Neuron (in vitro differentiated cells): ENCODE results near the gene DCAF11.

Experiments
- H2AFZ ChIP-seq: one replicate; pipeline ENCODE4 v1.6.1; 2013; ENCODE audit warnings: low read depth, mild to moderate bottlenecking, inconsistent platforms, low read length, moderate library complexity
- H3K27me3 ChIP-seq: one replicate; pipeline ENCODE4 v1.6.1; 2013; ENCODE audit warnings: low read length; ENCODE audit not compliant: insufficient read depth
- H3K36me3 ChIP-seq: one replicate; pipeline ENCODE4 v1.6.1; 2013; ENCODE audit warnings: low read length; ENCODE audit not compliant: insufficient read depth
- H3K4me1 ChIP-seq: one replicate; pipeline ENCODE4 v1.6.1; 2013; ENCODE audit warnings: low read length; ENCODE audit not compliant: insufficient read depth
- H3K4me3 ChIP-seq: 2 replicates; pipeline ENCODE4 v1.5.1; 2013; ENCODE audit warnings: mild to moderate bottlenecking, low read length, moderate library complexity
- H3K9me3 ChIP-seq: one replicate; pipeline ENCODE4 v1.6.1; 2013; ENCODE audit warnings: low read length

DCAF11 gene

GRCh38 chr14:24137529-24138395, 23.2 kb downstream of the DCAF11 start:
- Histone ChIP-seq H3K4me1 (peaks cover 18% of the 10 kb centered on the region), H3K9me3 (no peaks in the 10 kb centered on the region), H3K36me3 (peaks cover 19% of the 10 kb centered on the region), H3K27me3 (no peaks in the 10 kb centered on the region), H3K4me3 (no peak overlapping the region), H2AFZ (no peak overlapping the region)

- H3K9me3 ChIP-seq: no peaks in the 10 kb centered on the region
- peaks cover 18% of the 10 kb centered on the region for H3K4me1 ChIP-seq
- no peak overlapping the region for H3K4me3 ChIP-seq
- H3K36me3 ChIP-seq: peaks cover 22% of the 10 kb centered on the region
- no peaks in the 10 kb centered on the region for H3K27me3 ChIP-seq
- no peak overlapping the region for H2AFZ ChIP-seq
Measured at GRCh38 chr14:24138396-24139271, 24.1 kb downstream of the DCAF11 start.

GRCh38 chr14:24139272-24139934, 24.8 kb downstream of the DCAF11 start:
- Histone ChIP-seq H3K27me3 (no peaks in the 10 kb centered on the region), H3K4me3 (peak overlapping the region; percentile 63), H3K9me3 (no peaks in the 10 kb centered on the region), H2AFZ (no peak overlapping the region), H3K36me3 (peaks cover 29% of the 10 kb centered on the region), H3K4me1 (peaks cover 18% of the 10 kb centered on the region)

- Histone ChIP-seq H3K9me3 (no peaks in the 10 kb centered on the region), H3K4me3 (peak within 1 kb of the TSS; percentile 63), H3K36me3 (peaks cover 34% of the 10 kb centered on the region), H3K27me3 (no peaks in the 10 kb centered on the region), H3K4me1 (peaks cover 28% of the 10 kb centered on the region), H2AFZ (peak within 1 kb of the TSS; percentile 1)
Measured at GRCh38 chr14:24141097-24141880, 26.7 kb downstream of the DCAF11 start, which contains the start of gene EMC9. Gene EMC9 (minus strand): TSS chr14:24141591. CDS start chr14:24141304, 287 bp downstream.

- Histone ChIP-seq H3K36me3 (peaks cover 28% of the 10 kb centered on the region), H3K9me3 (no peaks in the 10 kb centered on the region), H3K4me1 (peaks cover 30% of the 10 kb centered on the region), H3K4me3 (no peak overlapping the region), H2AFZ (no peak overlapping the region), H3K27me3 (no peaks in the 10 kb centered on the region)
Measured at GRCh38 chr14:24143511-24143910, 28.9 kb downstream of the DCAF11 start.

- H3K9me3 ChIP-seq: no peaks in the 10 kb centered on the region
- H3K4me3 ChIP-seq: no peak overlapping the region
- H3K4me1 ChIP-seq: peaks cover 30% of the 10 kb centered on the region
- no peak overlapping the region for H2AFZ ChIP-seq
- H3K36me3 ChIP-seq: peaks cover 26% of the 10 kb centered on the region
- no peaks in the 10 kb centered on the region for H3K27me3 ChIP-seq
Measured at GRCh38 chr14:24144451-24144850, 29.9 kb downstream of the DCAF11 start.

GRCh38 chr14:24145219-24145618, 30.6 kb downstream of the DCAF11 start:
- Histone ChIP-seq H3K4me3 (peak overlapping the region; percentile 66), H3K9me3 (no peaks in the 10 kb centered on the region), H2AFZ (no peak overlapping the region), H3K4me1 (peaks cover 25% of the 10 kb centered on the region), H3K36me3 (peaks cover 31% of the 10 kb centered on the region), H3K27me3 (no peaks in the 10 kb centered on the region)

- Histone ChIP-seq H3K27me3 (no peaks in the 10 kb centered on the region), H2AFZ (no peak overlapping the region), H3K36me3 (peaks cover 37% of the 10 kb centered on the region), H3K4me1 (peaks cover 25% of the 10 kb centered on the region), H3K4me3 (peak overlapping the region; percentile 66), H3K9me3 (no peaks in the 10 kb centered on the region)
Measured at GRCh38 chr14:24145690-24146452, 31.3 kb downstream of the DCAF11 start.

- H3K4me1 ChIP-seq: peaks cover 25% of the 10 kb centered on the region
- H3K27me3 ChIP-seq: no peaks in the 10 kb centered on the region
- no peaks in the 10 kb centered on the region for H3K9me3 ChIP-seq
- H3K4me3 ChIP-seq: peak within 1 kb of the TSS; percentile 66
- H3K36me3 ChIP-seq: peaks cover 44% of the 10 kb centered on the region
- H2AFZ ChIP-seq: peak within 1 kb of the TSS; percentile 56
Measured at GRCh38 chr14:24146453-24146977, 31.9 kb downstream of the DCAF11 start, which contains the start of gene PSME2. Gene PSME2 (minus strand): TSS chr14:24146610. CDS start chr14:24146581, 29 bp downstream.

GRCh38 chr14:24146978-24147760, 32.6 kb downstream of the DCAF11 start, which contains the start of gene RNF31:
Gene RNF31 (plus strand): TSS chr14:24147498. CDS start chr14:24147699, 201 bp downstream.
- Histone ChIP-seq H3K9me3 (no peaks in the 10 kb centered on the region), H3K27me3 (no peaks in the 10 kb centered on the region), H3K4me1 (peaks cover 23% of the 10 kb centered on the region), H2AFZ (peak within 1 kb of the TSS; percentile 56), H3K36me3 (peaks cover 50% of the 10 kb centered on the region), H3K4me3 (peak within 1 kb of the TSS; percentile 66)
